ENCODE measurements around the gene LCE7A. TPM values are rescaled to one million over a fixed set of nuclear protein-coding genes. Genes with fewer than 3 reads are reported as not detected.

LCE7A gene, protein sequence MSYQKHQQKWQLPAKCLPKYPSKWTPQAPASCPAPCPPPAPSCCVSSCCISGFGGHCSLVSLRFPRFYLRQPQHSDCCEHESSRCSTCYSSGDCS
- polyA plus RNA-seq (2012; ENCODE audit: insufficient read depth, insufficient read length), result not detected

DNA sequence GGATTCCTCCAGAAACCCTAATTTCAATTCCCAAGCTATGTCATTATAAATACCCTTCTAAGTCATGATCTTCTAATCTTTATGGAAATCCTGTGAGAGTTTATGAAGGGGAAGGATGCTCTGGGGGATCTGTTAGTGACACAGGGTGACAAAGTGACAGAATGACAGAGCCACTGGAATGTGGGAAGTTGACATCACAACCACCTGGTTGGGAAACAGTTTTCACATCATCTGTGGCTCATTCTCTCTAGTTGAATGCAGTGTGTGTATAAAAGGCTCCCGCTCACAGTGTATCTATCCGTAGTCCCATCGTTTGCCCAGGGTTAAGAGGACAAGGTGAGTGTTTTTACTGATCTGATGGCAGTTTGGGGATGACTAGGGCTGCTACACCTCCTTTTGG, at the start of gene LCE7A:
Gene LCE7A, plus strand, starts transcription at position 301 of the 400 bp plus-strand sequence. CDS start 702 bp downstream, outside the sequence.
- no peak within 1 kb of the TSS for H3K4me3 ChIP-seq (ENCODE audit: low read length)
- no peak for DNase-seq (ENCODE audit: low read depth, low spot score)

DNA sequence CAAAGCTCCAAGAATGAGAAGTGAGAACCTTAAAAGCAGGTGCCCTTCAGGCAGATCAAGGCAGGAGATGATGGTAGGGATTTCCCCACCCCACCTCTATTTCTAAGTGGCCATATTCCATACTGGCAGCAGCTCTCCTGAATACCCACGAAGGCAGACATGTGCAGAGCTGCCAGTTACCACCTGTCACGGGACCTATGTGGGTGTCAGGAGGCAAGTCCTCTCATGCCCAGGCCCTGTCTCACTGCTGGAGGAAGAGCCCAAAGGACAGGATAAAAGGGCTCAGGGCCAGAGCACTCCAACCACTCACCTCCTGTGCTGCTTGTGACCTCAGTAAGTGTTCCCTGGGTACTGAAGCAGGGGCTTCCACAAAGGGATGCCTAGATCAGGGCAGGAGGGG, 48.7 kb upstream of the LCE7A start:
- no peak overlapping the region for H3K4me3 ChIP-seq (ENCODE audit: low read length)
- DNase-seq (ENCODE audit: low read depth, low spot score), result no peak

DNA sequence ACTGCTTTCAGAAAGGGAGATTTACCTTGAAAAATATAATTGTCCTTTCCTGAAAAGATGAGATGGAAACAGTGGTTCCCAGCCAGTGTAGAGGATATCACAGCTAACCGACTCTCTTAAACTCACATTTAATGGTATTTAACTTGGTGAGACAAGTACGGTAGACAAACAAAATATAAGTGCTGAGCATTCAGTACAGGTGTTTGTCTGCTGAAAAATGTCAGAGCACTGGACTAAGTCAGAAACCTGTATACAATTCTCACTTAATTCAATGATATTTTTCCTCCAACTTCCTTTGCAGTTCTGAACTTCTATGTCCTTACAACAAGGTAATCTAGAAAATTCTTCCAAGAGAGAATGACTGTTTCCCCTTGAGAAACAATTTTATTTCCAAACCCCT, 48.1 kb upstream of the LCE7A start, which contains the start of gene LCE1B:
Gene LCE1B, plus strand, starts transcription at position 301 of the 400 bp plus-strand sequence. CDS start 476 bp downstream, outside the sequence.
- no peak for DNase-seq (ENCODE audit: low read depth, low spot score)

DNA sequence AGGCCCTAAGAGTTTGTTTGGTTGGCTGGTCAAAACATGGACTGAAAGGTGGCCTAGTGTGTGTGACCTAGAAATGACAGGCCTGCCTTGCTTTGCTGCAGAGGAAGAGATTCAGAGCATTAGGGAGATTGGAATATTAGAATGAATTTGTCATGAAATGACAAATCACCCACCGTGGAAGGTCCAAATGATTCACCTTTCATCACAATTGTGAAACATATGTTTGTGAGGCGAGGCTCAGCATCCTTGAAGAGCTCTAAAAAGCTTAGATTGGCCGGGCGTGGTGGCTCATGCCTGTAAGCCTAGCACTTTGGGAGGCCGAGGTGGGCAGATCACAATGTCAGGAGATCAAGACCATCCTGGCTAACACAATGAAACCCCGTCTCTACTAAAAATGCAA, 42.5 kb upstream of the LCE7A start:
- DNase-seq (ENCODE audit: low read depth, low spot score), result no peak
- H3K4me3 ChIP-seq (ENCODE audit: low read length), result no peak overlapping the region

More for the DNA sequence above, 48.1 kb upstream of the LCE7A start, which contains the start of gene LCE1B:
- H3K4me3 ChIP-seq (ENCODE audit: low read length), result no peak within 1 kb of the TSS

DNA sequence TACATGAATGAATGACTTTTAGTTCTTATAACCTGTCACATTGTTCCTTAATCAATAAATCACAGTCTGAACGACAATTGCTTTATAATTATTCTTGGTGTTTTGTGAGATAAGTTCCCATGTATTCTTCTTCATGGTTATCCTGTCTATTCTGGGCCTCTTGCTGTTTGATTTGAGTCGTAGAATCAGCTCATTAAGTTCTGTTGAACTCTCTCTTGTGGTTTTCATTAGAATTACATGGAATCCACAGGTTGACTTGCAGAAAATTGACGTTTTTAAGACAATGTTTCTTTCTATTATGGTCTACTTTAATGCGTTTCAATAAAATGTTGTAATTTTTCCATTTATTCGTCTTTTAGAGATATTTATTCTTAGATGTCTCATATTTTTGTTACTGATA, 36.5 kb upstream of the LCE7A start:
- DNase-seq (ENCODE audit: low read depth, low spot score), result no peak
- no peak overlapping the region for H3K4me3 ChIP-seq (ENCODE audit: low read length)

DNA sequence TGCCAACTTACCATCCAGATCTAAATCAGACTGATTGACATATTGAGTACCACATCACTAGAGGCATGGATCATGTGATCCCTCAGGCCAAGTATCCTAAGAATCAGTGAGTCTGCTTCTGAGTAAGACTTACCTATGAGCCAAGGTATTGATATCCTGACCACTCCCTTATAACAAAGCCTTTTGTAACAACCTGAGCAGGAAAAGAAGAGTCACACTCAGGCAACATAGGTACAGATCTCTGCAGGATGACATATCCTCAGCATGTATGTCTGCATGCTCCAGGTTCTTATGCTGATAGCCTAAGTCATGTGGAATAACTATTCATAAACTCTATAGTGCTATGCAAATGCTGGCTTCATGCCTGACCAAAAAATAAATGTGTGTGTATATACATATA, 34.8 kb upstream of the LCE7A start:
- no peak overlapping the region for H3K4me3 ChIP-seq (ENCODE audit: low read length)
- DNase-seq (ENCODE audit: low read depth, low spot score), result no peak

DNA sequence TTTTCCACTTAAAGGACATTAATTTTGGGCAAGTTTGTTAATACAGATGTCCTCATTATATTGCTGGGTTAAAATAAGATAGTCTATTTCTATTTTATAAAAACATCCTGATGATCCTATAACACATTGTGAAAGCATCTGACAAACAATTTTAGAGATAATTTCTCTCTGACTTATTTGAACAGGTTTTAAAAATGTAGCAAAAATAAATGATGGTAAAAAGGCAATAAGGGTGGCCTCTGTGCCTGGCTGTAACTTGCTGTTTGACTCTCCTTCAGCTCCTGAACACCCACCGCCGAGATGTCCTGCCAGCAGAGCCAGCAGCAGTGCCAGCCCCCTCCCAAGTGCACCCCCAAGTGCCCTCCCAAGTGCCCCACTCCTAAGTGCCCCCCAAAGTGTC, 32.6 kb upstream of the LCE7A start, which contains the start of gene LCE1A:
Gene LCE1A, plus strand, starts transcription at position 301 of the 400 bp plus-strand sequence. Its CDS starts 0 bp downstream, at position 301.
- H3K4me3 ChIP-seq (ENCODE audit: low read length), result no peak within 1 kb of the TSS

DNA sequence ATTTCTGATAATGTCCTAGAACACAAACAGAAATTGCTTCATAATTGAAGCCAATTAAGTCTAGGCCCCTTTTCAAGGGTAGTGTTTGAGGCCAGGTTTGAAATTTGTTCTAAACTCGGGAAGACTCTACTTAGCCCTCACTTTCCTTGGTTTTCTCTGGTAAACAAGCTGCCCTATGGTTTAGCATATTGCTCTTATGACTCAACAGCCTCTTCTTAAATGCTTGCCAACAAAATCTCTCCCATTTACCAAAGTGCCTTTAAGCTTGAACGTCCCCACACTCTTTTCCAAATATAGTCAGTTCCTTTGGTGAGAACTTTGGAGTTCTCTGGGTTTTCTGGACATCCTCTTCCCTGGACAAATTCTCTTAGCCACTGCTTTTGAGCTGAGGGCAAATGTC, 22.9 kb upstream of the LCE7A start:
- no peak for DNase-seq (ENCODE audit: low read depth, low spot score)
- no peak overlapping the region for H3K4me3 ChIP-seq (ENCODE audit: low read length)

More for the DNA sequence above, 32.6 kb upstream of the LCE7A start, which contains the start of gene LCE1A:
- no peak for DNase-seq (ENCODE audit: low read depth, low spot score)

DNA sequence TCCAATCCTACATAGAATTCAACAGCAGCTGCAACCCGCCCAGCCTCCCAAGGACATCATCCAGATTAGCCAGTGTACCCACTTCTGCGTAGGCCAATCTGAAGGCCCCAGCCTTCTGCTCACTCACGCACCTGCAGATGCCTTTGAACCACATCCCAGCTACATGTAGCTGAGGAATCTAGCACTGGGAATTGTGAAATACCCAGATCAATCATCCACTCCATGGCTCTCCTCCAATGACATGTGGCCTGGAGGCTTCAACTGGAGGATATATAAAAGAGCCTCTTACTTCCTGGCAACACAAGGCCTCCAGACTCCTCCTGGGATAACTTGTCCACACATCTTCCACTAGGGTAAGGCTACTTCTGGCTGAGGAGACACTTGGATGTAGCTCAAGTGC, 17.2 kb upstream of the LCE7A start, which contains the start of gene LCE6A:
Gene LCE6A, plus strand, starts transcription at position 301 of the 400 bp plus-strand sequence. CDS start 665 bp downstream, outside the sequence.
- no peak for DNase-seq (ENCODE audit: low read depth, low spot score)
- H3K4me3 ChIP-seq (ENCODE audit: low read length), result no peak within 1 kb of the TSS

DNA sequence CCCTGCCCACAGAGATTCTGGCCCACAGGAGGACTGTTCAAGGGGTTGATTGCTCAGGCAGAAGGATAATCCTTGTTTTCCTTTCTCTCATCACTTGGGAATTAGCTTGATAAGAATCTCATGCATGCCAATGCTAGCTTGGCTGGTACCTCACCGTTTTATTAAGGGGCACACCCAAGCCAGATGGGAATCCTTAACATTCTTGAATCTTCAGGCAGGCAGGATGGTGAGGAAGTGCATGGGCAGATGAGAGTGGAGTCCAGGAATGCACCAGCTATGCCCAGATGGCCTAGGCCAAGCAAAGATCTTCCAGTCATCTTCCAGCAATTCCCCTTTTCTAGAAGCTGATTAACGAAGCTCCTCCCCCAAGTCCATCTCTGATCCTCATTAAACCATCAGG, 4.1 kb upstream of the LCE7A start:
- no peak for DNase-seq (ENCODE audit: low read depth, low spot score)

DNA sequence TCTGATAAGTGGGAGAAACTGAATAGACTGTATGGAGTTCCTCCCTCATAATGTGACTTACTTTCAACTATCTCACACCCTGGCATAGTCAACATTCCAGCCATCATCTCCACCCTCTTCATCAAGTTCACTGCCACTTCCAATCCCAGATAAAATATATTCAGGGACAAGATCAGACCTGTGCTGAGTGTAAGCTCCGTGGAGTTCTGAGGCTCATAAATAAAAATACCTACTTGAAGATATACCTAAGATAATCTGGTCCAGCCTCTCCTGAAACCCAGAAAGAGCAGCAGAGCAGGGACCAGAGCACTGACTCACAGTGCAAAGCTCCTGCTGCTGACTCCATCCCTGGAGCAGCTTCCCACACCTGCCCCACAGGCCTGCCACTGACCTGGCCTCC, 1.7 kb upstream of the LCE7A start:
- H3K4me3 ChIP-seq (ENCODE audit: low read length), result no peak overlapping the region
- no peak for DNase-seq (ENCODE audit: low read depth, low spot score)

More for the DNA sequence above, 4.1 kb upstream of the LCE7A start:
- no peak overlapping the region for H3K4me3 ChIP-seq (ENCODE audit: low read length)

DNA sequence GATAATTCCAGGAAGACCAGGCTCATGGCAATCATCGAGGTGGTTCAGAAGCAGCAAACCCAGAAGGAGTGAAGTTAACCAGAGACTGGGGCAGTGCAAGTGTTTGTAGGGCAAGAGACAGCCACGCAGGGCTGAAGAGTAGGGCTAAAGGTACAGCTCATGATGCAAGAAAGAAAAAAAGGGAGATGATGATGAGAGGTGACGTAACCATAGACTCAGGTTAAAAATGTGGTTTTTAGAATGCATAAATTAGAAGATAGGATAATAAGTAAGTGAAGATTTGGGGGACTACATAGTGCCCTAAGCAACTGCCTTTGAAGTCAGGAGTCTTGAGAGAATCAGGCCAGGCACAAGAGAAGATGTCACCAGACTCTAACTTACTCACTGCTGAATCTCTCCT, 333 bp downstream of the LCE7A start:
- H3K4me3 ChIP-seq (ENCODE audit: low read length), result no peak overlapping the region
- DNase-seq (ENCODE audit: low read depth, low spot score), result no peak

DNA sequence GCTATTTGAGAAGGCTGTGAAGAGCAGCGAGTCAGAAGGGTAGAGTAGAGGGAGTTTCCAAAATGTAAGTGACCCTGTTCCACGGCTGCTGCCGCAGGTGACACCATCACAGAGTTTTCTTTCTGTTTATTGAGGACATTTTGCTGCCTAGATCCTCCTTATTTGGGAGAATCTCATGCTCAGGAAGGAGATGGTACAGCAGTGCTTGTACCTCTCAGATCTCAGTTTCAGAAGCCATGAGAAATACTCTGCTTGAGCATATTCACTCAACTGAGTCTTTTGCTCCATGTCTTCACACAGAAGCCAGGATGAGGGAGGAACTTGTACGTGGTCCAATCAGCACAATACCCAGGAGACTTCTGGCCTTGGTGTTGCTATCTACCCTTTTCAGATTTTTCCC, 1.6 kb downstream of the LCE7A start:
- H3K4me3 ChIP-seq (ENCODE audit: low read length), result no peak overlapping the region
- DNase-seq (ENCODE audit: low read depth, low spot score), result no peak

DNA sequence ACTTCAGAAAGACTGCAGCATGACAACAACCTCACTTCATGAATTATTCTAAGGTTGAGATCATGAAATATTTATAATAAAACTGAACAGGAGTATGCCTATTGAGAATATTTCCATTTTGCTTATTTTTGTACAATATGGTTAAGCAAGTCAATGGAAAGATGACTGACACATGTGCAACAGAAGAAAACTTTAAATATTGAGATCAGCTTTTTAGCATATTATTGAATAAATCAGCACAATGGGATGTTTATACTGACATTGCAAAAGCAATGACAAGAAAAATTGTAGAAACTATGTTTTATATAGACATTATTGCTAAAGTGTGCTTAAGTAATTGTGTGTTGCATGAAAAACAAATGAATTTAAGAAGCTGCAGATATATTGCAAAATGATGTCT, 4.6 kb downstream of the LCE7A start:
- H3K4me3 ChIP-seq (ENCODE audit: low read length), result no peak overlapping the region
- no peak for DNase-seq (ENCODE audit: low read depth, low spot score)

DNA sequence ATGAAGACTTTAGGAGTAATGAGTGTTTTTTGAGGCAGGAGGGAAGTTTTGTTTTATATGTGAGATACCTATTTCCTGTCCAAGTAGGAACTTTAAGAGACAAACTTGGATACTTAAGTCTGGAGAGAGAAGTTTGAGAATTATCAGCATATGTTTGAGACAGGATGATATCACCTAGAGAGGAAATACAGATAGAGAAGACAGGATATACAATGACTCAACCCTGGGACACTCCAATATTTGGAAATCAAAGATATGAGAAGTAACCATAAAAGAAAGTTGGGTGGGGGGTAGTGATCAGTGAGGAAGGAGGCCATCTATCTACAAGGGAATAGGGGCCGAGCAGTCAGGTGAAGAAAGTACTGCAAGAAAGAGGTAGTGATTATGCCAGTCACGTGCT, 6.5 kb downstream of the LCE7A start:
- H3K4me3 ChIP-seq (ENCODE audit: low read length), result no peak overlapping the region
- DNase-seq (ENCODE audit: low read depth, low spot score), result no peak

DNA sequence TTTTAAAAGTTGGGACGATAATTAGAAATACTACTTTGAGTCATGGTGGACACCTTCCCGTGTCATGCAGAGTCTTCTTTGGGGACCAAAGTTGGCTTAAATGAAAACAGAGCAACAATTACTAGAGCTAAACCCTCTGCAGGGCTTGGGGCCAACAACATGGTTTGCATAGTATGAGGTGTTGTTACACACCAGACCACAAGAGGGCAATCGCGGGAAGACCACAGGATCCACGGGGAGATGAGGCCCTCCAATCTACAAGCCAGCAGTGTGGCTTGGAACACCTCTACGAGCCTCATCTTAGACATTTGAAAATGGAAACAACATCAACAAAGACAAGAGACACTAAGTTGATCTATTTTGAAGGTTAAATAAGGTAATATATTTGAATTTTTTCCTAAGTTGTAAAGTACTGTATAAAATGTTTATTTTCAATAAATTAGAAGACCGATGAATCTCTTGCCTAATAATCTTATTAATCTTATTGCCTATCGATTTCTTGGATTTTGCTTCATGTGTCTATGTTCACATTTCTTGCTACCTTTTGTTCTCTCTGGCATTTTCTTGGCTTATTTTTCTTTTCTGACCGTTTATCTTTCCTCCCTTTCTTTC, 10.1 kb downstream of the LCE7A start:
- H3K4me3 ChIP-seq (ENCODE audit: low read length), result no peak overlapping the region
- DNase-seq (ENCODE audit: low read depth, low spot score), result peak; percentile 58

DNA sequence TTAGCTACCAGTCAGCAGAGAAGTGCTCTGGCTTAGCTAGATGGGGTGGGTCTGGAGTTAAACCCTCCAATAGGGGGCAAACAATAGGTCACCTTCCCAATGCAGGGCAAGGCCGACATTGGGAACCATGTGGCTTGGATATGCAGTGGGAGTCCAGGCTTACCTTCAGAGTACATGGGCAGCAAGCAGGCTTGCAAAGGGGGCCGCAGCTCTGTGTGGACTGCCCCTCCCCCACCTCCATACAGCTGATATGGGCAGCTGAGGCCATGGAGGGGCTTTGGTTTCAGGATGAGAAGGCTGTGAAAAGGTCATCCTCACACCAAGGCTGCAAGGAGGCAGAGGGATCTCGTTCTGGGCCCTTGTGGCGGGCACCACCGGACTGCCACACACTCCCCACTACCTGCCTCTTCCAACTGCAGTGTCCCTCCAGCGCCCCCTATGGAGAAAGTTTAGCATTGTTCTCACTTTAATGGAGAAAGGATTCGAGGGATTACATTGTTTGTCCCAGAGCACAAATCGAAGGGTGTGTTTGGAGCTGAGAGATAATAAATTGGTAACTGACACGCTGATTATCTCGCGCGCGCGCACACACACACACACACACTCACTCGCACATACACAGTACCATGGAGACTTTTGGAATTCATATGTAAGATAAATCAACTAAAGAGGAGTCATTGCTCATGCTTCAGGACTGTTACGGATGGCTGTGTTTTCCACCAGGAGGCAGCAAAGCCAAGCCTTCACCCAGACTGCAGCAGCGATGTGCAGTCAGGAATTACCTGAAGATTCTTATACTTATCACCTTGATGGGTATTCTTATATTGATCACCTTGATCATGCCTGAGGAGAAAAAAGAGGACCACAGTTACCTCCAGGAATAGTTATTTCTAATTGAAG, 11.3 kb downstream of the LCE7A start:
- H3K4me3 ChIP-seq (ENCODE audit: low read length), result no peak overlapping the region
- DNase-seq (ENCODE audit: low read depth, low spot score), result peak; percentile 6

DNA sequence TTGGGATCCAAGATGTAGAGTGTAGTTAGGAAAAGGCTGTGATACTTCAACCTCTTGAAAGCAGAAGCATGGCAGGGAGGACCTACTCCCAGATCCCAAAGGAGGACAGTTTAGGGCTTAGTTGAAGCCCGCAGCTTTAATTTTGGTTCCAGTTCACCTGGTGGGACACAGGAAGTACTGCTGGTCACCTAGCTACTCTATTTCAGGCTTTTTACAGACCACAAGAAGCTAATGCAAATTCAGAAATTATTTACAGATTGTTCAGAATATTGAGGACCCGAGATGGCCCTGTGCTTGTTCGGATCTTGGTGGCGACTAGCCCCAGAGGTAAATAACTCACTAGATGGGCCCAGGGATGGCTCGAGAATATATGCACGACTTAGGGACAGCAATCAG, 11.9 kb downstream of the LCE7A start:
- no peak for DNase-seq (ENCODE audit: low read depth, low spot score)
- H3K4me3 ChIP-seq (ENCODE audit: low read length), result no peak overlapping the region

DNA sequence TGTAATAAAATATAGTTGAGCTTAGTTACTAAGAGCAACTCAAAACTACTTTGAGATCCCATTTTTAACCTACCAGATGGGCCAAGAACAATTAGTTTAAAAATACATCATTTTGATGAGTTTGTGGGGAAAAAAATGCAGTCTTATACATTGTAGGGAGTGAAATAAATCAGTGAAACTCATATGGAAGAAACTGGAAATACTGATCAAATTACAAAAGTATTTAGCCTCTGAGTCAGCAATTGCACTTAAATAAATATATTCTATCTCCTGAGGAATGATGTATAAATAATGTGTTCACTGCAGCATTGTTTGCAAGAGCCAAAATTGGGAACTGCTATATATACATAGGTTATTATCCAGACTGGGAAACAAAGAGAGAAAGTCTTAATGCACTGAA, 13.7 kb downstream of the LCE7A start:
- DNase-seq (ENCODE audit: low read depth, low spot score), result no peak

DNA sequence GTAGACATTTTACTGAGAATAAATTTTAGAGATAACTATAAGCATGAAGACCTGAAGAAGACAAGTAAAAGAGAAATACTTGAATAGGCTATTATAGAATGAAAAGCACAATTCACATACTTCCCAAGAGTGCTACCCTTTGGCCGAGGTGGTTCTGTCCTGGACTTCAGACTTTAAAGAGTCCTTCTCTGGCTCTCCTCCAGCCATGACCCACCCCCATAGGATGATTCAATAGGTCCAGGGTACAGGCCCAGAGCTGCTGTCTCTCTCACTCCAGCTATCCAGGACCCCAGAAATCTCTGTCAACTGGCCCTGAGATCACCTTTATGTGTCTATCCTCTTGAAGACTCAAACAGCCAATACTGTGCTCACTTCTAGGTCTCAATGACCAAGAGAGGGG, 17.0 kb downstream of the LCE7A start:
- DNase-seq (ENCODE audit: low read depth, low spot score), result no peak
- H3K4me3 ChIP-seq (ENCODE audit: low read length), result no peak overlapping the region

More for the DNA sequence above, 13.7 kb downstream of the LCE7A start:
- no peak overlapping the region for H3K4me3 ChIP-seq (ENCODE audit: low read length)

All from Jurkat, Clone E6-1 (cell line).